Measurements from ENCODE around the gene SNORC. TPM values are rescaled to one million over a fixed set of nuclear protein-coding genes. Genes with fewer than 3 reads are reported as not detected.

The SNORC gene
- total and polyA plus RNA-seq, 2 of the 13 experiments (the other 11 are each of a cell fraction or from before 2014, with no cell fraction given): 59.1 to 86.1 TPM

GRCh38 chr2:232852676-232853075, 17.4 kb upstream of the SNORC start:
- no peaks in the 10 kb centered on the region for H3K79me2 ChIP-seq (ENCODE audit: insufficient read depth, low read length)
- in situ Hi-C loops (cut with HindIII; ENCODE audit: extremely low pct_ligation_motif_present, low pct_unique_long_range_greater_than_20kb): loop anchor here (5.0 to 10.0 kb wide), 2 partner anchors 172 to 200 kb away; no protein-coding TSS in a partner anchor
- FAIRE-seq: no peak

GRCh38 chr2:232854082-232854481, 16.0 kb upstream of the SNORC start:
- ChIA-PET CTCF (ENCODE audit: low intra/inter-chr PET ratio, low total read pairs) (interaction anchor here (1.4 to 2.7 kb wide), 4 partner anchors 16 to 396 kb away, joined by 3 to 20 read pairs (median 14); partner anchors contain the start of gene SNORC), POLR2A (interaction anchor here (3.7 to 11.3 kb wide), 3 partner anchors 18 to 207 kb away, joined by 35 to 297 read pairs (median 40); partner anchors contain the start of genes INPP5D and SNORC)
- H2AFZ ChIP-seq (ENCODE audit: low read length): no peak overlapping the region
- FAIRE-seq: no peak
- H3K9ac ChIP-seq (ENCODE audit: insufficient read depth, low read depth, low read length): no peak overlapping the region
- in situ Hi-C loops (cut with HindIII; ENCODE audit: extremely low pct_ligation_motif_present, low pct_unique_long_range_greater_than_20kb): loop anchor here (5.0 to 10.0 kb wide), 2 partner anchors 171 to 198 kb away; no protein-coding TSS in a partner anchor
- H3K36me3 ChIP-seq (replicated peaks in 1 of 2; ENCODE audit: control insufficient read depth in 1 of 2, insufficient read depth in 2 of 2, low read length in 2 of 2): peaks cover 20 to 50% of the 10 kb centered on the region in 2 experiments
- H4K20me1 ChIP-seq (ENCODE audit: insufficient read depth, low read length): no peaks in the 10 kb centered on the region
- intact Hi-C loops (cut with micrococcal nuclease; ENCODE audit: unreplicated experiment): no loop called here
- H3K4me2 ChIP-seq (ENCODE audit: low read depth, low read length): no peak overlapping the region
- no TSS peak for BruUV-seq (replicated peaks)
- no peaks in the 10 kb centered on the region for H3K27me3 ChIP-seq (ENCODE audit: control insufficient read depth in 1 of 2, insufficient read depth in 2 of 2, low read length in 2 of 2)
- no peak overlapping the region for H3K27ac ChIP-seq (ENCODE audit: extremely low read length, insufficient read depth, low read length)
- ATAC-seq: no peak
- peaks cover 58% of the 10 kb centered on the region for H3K4me1 ChIP-seq (ENCODE audit: insufficient read depth, low read length)
- H3K9me3 ChIP-seq (ENCODE audit: low read length): no peaks in the 10 kb centered on the region
- 79% methylated on average over 7 of the region's 7 CpGs for WGBS (ENCODE audit: low lambda C conversion rate)
- peaks cover 3% of the 10 kb centered on the region for H3K79me2 ChIP-seq (ENCODE audit: insufficient read depth, low read length)
- no peak for DNase-seq (ENCODE audit: low spot score)
- TF ChIP-seq ARNT2 (CRISPR knock-in tag; IDR thresholded peaks at IDR 0.05; ENCODE audit: low read depth): no peak
- TF ChIP-seq ZNF770 (CRISPR knock-in tag; IDR thresholded peaks at IDR 0.05): peak; percentile 24; the same call in 1 of the 2 replicates
- peak; percentile 83 for TF ChIP-seq FOSL2 (CRISPR knock-in tag; IDR thresholded peaks at IDR 0.05)
- no peak overlapping the region for H3K4me3 ChIP-seq (replicated peaks in 1 of 3; ENCODE audit: insufficient read depth in 1 of 3, low read depth in 2 of 3, low read length in 3 of 3)

More at GRCh38 chr2:232852676-232853075, 17.4 kb upstream of the SNORC start:
- BruUV-seq (replicated peaks): no TSS peak
- Histone ChIP-seq H2AFZ (ENCODE audit: low read length) (no peak overlapping the region), H3K27ac (ENCODE audit: extremely low read length, insufficient read depth, low read length) (no peak overlapping the region), H3K9ac (ENCODE audit: insufficient read depth, low read depth, low read length) (no peak overlapping the region), H3K4me1 (ENCODE audit: insufficient read depth, low read length) (peaks cover 44% of the 10 kb centered on the region), H3K36me3 (replicated peaks in 1 of 2; ENCODE audit: control insufficient read depth in 1 of 2, insufficient read depth in 2 of 2, low read length in 2 of 2) (peaks cover 21 to 52% of the 10 kb centered on the region in 2 experiments), H3K27me3 (ENCODE audit: control insufficient read depth in 1 of 2, insufficient read depth in 2 of 2, low read length in 2 of 2) (no peaks in the 10 kb centered on the region), H4K20me1 (ENCODE audit: insufficient read depth, low read length) (no peaks in the 10 kb centered on the region), H3K9me3 (ENCODE audit: low read length) (no peaks in the 10 kb centered on the region), H3K4me2 (ENCODE audit: low read depth, low read length) (no peak overlapping the region), H3K4me3 (replicated peaks in 1 of 3; ENCODE audit: insufficient read depth in 1 of 3, low read depth in 2 of 3, low read length in 3 of 3) (no peak overlapping the region)
- ATAC-seq (no peak), DNase-seq (ENCODE audit: low spot score) (no peak)
- intact Hi-C loops (cut with micrococcal nuclease; ENCODE audit: unreplicated experiment): loop anchor here (1.0 kb wide), 2 partner anchors 177 to 202 kb away; no protein-coding TSS in a partner anchor
- TF ChIP-seq ZNF496 (CRISPR knock-in tag; IDR thresholded peaks at IDR 0.05; ENCODE audit: insufficient replicate concordance) (no peak), ZNF607 (CRISPR knock-in tag; IDR thresholded peaks at IDR 0.05; ENCODE audit: borderline replicate concordance) (no peak), TMF1 (CRISPR knock-in tag; IDR thresholded peaks at IDR 0.05; ENCODE audit: low read depth) (no peak), CBFB (CRISPR knock-in tag; IDR thresholded peaks at IDR 0.05) (no peak), ZNF788 (CRISPR knock-in tag; IDR thresholded peaks at IDR 0.05; ENCODE audit: borderline replicate concordance) (no peak), ZNF251 (CRISPR knock-in tag; IDR thresholded peaks at IDR 0.05) (no peak), ZNF652 (CRISPR knock-in tag; IDR thresholded peaks at IDR 0.05; ENCODE audit: borderline replicate concordance, low read depth) (no peak)
- ChIA-PET POLR2A (interaction anchor here (11.3 kb wide), 1 partner anchor 19 kb away, joined by 297 read pairs; the partner anchor contains the start of gene SNORC), CTCF (ENCODE audit: low intra/inter-chr PET ratio, low total read pairs) (interaction anchor here (1.4 to 2.7 kb wide), 4 partner anchors 17 to 398 kb away, joined by 3 to 20 read pairs (median 14); partner anchors contain the start of gene SNORC)
- 70% methylated on average over 2 of the region's 2 CpGs for WGBS (ENCODE audit: low lambda C conversion rate)
